Anterior cingulate cortex (tissue), 58 donors: ENCODE data around the gene SRM.
"Not testable (repeated sequence)": the region's sequence is repeated elsewhere in the genome, so short reads cannot be mapped to it uniquely, and the experiment has no call there.

Experiments
- DNase-seq, 58 donors: peaks; one replicate each; lab custom pipeline; 2025; lab: John Stamatoyannopoulos, UW

The SRM gene

GRCh38 chr1:11059968-11060830 lies at the start of gene SRM:
Gene SRM (minus strand): TSS chr1:11060018. CDS start chr1:11059943, 75 bp downstream.
- DNase-seq: peak; percentile 43 to 94 (median 83)

- peak in 9 of 58 donors; percentile 3 to 61 (median 13) for DNase-seq
Measured at GRCh38 chr1:11109047-11109760, 49.4 kb upstream of the SRM start.

GRCh38 chr1:11107599-11107998 lies 47.8 kb upstream of the SRM start:
- no peak for DNase-seq

- DNase-seq: no peak
Measured at GRCh38 chr1:11105586-11105985, 45.8 kb upstream of the SRM start.

GRCh38 chr1:11101347-11101746 lies 41.5 kb upstream of the SRM start:
- no peak for DNase-seq

GRCh38 chr1:11100806-11101205 lies 41.0 kb upstream of the SRM start:
- DNase-seq: not testable (repeated sequence)

GRCh38 chr1:11100149-11100493 lies 40.3 kb upstream of the SRM start:
- peak in 2 of 58 donors; percentile 35 to 40 for DNase-seq

- peak in 57 of 58 donors; percentile 56 to 94 (median 84) for DNase-seq
Measured at GRCh38 chr1:11099310-11100148, 39.7 kb upstream of the SRM start, which contains the start of gene EXOSC10. Gene EXOSC10 (minus strand): TSS chr1:11099869. CDS start chr1:11099831, 38 bp downstream.

GRCh38 chr1:11098931-11099309 lies 39.1 kb upstream of the SRM start:
- DNase-seq: no peak

GRCh38 chr1:11083784-11084183 lies 24.0 kb upstream of the SRM start:
- not testable (repeated sequence) for DNase-seq

- DNase-seq: no peak
Measured at GRCh38 chr1:11080931-11081330, 21.1 kb upstream of the SRM start.

GRCh38 chr1:11078631-11079030 lies 18.8 kb upstream of the SRM start:
- DNase-seq: no peak

- not testable (repeated sequence) for DNase-seq
Measured at GRCh38 chr1:11073398-11073797, 13.6 kb upstream of the SRM start.

GRCh38 chr1:11072216-11072917 lies 12.5 kb upstream of the SRM start:
- peak in 1 of 58 donors; percentile 19 for DNase-seq

GRCh38 chr1:11071463-11072215 lies 11.8 kb upstream of the SRM start:
- DNase-seq: peak in 1 of 58 donors; percentile 18

GRCh38 chr1:11070876-11071275 lies 11.1 kb upstream of the SRM start:
- no peak for DNase-seq

- DNase-seq: peak in 1 of 58 donors; percentile 8
Measured at GRCh38 chr1:11068600-11069473, 9.0 kb upstream of the SRM start.
